Activated CD8-positive, alpha-beta memory T cell treated with anti-CD3 and anti-CD28 coated beads for 24 hours (primary cell): ENCODE measurements around the gene TEX261.

Experiments
- DNase-seq: peaks from one replicate; pipeline ENCODE4 v3.0.0-alpha.2; 2020

Gene TEX261

GRCh38 chr2:70954886-70955285 is 39.8 kb downstream of the TEX261 start:
- DNase-seq, result peak; percentile 42

GRCh38 chr2:70949086-70949485 is 45.6 kb downstream of the TEX261 start:
- no peak for DNase-seq

GRCh38 chr2:70948337-70949003 is 46.2 kb downstream of the TEX261 start:
- peak; percentile 90 for DNase-seq

- DNase-seq, result peak; percentile 55
Observed at GRCh38 chr2:70947556-70948184, 47.0 kb downstream of the TEX261 start.

GRCh38 chr2:70946832-70947442 is 47.7 kb downstream of the TEX261 start:
- DNase-seq, result peak; percentile 72

- no peak for DNase-seq
Observed at GRCh38 chr2:70944111-70944690, 50.5 kb downstream of the TEX261 start.

- no peak for DNase-seq
Observed at GRCh38 chr2:70943205-70943871, 51.3 kb downstream of the TEX261 start.

- no peak for DNase-seq
Observed at GRCh38 chr2:70942396-70943204, 52.1 kb downstream of the TEX261 start.

- no peak for DNase-seq
Observed at GRCh38 chr2:70941701-70942100, 53.0 kb downstream of the TEX261 start.

- DNase-seq, result no peak
Observed at GRCh38 chr2:70941186-70941585, 53.5 kb downstream of the TEX261 start.

- DNase-seq, result peak; percentile 35
Observed at GRCh38 chr2:70939839-70940580, 54.7 kb downstream of the TEX261 start.

GRCh38 chr2:70939001-70939838 is 55.5 kb downstream of the TEX261 start:
- DNase-seq, result peak; percentile 44

GRCh38 chr2:70938586-70938950 is 56.1 kb downstream of the TEX261 start:
- DNase-seq, result peak; percentile 33

GRCh38 chr2:70937866-70938585 is 56.6 kb downstream of the TEX261 start:
- DNase-seq, result peak; percentile 40

GRCh38 chr2:70936979-70937811 is 57.5 kb downstream of the TEX261 start:
- peak; percentile 47 for DNase-seq

- peak; percentile 47 for DNase-seq
Observed at GRCh38 chr2:70936165-70936978, 58.3 kb downstream of the TEX261 start.
